MM.1S (cell line): ENCODE data around the gene TUBD1.

Experiments
- CTCF ChIP-seq: fragments of 300-600 bp; sonication (generic); IDR thresholded peaks from 2 replicates; pipeline ENCODE4 v1.5.1; 2016; ENCODE audit warnings: antibody characterized with exemption, low read length, mixed read lengths
- EZH2 ChIP-seq: fragments of 300-600 bp; sonication (generic); optimal IDR thresholded peaks from 2 replicates; pipeline ENCODE3; 2017; ENCODE audit warnings: low read depth, mild to moderate bottlenecking, antibody characterized with exemption, low read length, mixed read lengths

- TF ChIP-seq CTCF = no peak
- TF ChIP-seq EZH2 = no peak
Observed at GRCh38 chr17:59877965-59878364, 14.8 kb downstream of the TUBD1 start.
